HG03280 (cell line): ENCODE data around the gene ADGRA3.
"Not testable (repeated sequence)": the region's sequence is repeated elsewhere in the genome, so short reads cannot be mapped to it uniquely, and the experiment has no call there.

ENCODE experiments used
- ATAC-seq: cut with Tn5 transposase; IDR thresholded peaks from one replicate; pipeline ENCODE4 v1.9.1; 2021; ENCODE audit warnings: mild to moderate bottlenecking, moderate library complexity; ENCODE audit not compliant: unreplicated experiment

The ADGRA3 gene

GRCh38 chr4:22442956-22443355 is 72.9 kb downstream of the ADGRA3 start:
- no peak for ATAC-seq

- ATAC-seq, result no peak
Measured at GRCh38 chr4:22440999-22441398, 74.9 kb downstream of the ADGRA3 start.

GRCh38 chr4:22439947-22440346 is 75.9 kb downstream of the ADGRA3 start:
- ATAC-seq, result no peak

GRCh38 chr4:22435652-22436051 is 80.2 kb downstream of the ADGRA3 start:
- no peak for ATAC-seq

- no peak for ATAC-seq
Measured at GRCh38 chr4:22434895-22435294, 81.0 kb downstream of the ADGRA3 start.

- no peak for ATAC-seq
Measured at GRCh38 chr4:22430626-22431025, 85.2 kb downstream of the ADGRA3 start.

- ATAC-seq, result no peak
Measured at GRCh38 chr4:22428441-22428840, 87.4 kb downstream of the ADGRA3 start.

GRCh38 chr4:22427675-22428074 is 88.2 kb downstream of the ADGRA3 start:
- ATAC-seq, result no peak

- ATAC-seq, result no peak
Measured at GRCh38 chr4:22420291-22420690, 95.6 kb downstream of the ADGRA3 start.

- ATAC-seq, result no peak
Measured at GRCh38 chr4:22417408-22417807, 98.5 kb downstream of the ADGRA3 start.

GRCh38 chr4:22416403-22416802 is 99.5 kb downstream of the ADGRA3 start:
- ATAC-seq, result no peak

- no peak for ATAC-seq
Measured at GRCh38 chr4:22414833-22415232, 101.0 kb downstream of the ADGRA3 start.

- ATAC-seq, result no peak
Measured at GRCh38 chr4:22413471-22413870, 102.4 kb downstream of the ADGRA3 start.

- no peak for ATAC-seq
Measured at GRCh38 chr4:22412013-22412412, 103.9 kb downstream of the ADGRA3 start.

- ATAC-seq, result no peak
Measured at GRCh38 chr4:22410645-22411247, 105.1 kb downstream of the ADGRA3 start.

- no peak for ATAC-seq
Measured at GRCh38 chr4:22408474-22408873, 107.4 kb downstream of the ADGRA3 start.

GRCh38 chr4:22407361-22407760 is 108.5 kb downstream of the ADGRA3 start:
- ATAC-seq, result no peak

- ATAC-seq, result no peak
Measured at GRCh38 chr4:22398671-22399070, 117.2 kb downstream of the ADGRA3 start.

- ATAC-seq, result no peak
Measured at GRCh38 chr4:22391551-22391950, 124.3 kb downstream of the ADGRA3 start.

- ATAC-seq, result no peak
Measured at GRCh38 chr4:22389240-22389870, 126.5 kb downstream of the ADGRA3 start.

- ATAC-seq, result no peak
Measured at GRCh38 chr4:22385611-22386011, 130.3 kb downstream of the ADGRA3 start.

GRCh38 chr4:22384154-22384553 is 131.7 kb downstream of the ADGRA3 start:
- ATAC-seq, result no peak

- not testable (repeated sequence) for ATAC-seq
Measured at GRCh38 chr4:22382216-22382615, 133.7 kb downstream of the ADGRA3 start.
